Stomach smooth muscle (tissue), 2 donors: ENCODE measurements around the gene USP31.

ENCODE experiments used
- H3K27ac ChIP-seq: one replicate; pipeline ENCODE4 v1.7.0; 2013; ENCODE audit warnings: mild to moderate bottlenecking, low read length, inconsistent platforms
- H3K27me3 ChIP-seq, 2 donors: one replicate each; pipeline ENCODE4 v1.7.0; 2013; ENCODE audit warnings: low read length in 2 of 2; ENCODE audit not compliant: insufficient read depth in 2 of 2, control insufficient read depth in 1 of 2
- H3K36me3 ChIP-seq, 2 donors: one replicate each; pipeline ENCODE4 v1.7.0; 2013; ENCODE audit warnings: low read length in 2 of 2; ENCODE audit not compliant: control insufficient read depth in 2 of 2, insufficient read depth in 2 of 2
- H3K4me1 ChIP-seq: one replicate; pipeline ENCODE4 v1.7.0; 2013; ENCODE audit warnings: low read length; ENCODE audit not compliant: control insufficient read depth, insufficient read depth
- H3K4me3 ChIP-seq, 2 donors: one replicate each; pipeline ENCODE4 v1.7.0; 2013; ENCODE audit warnings: low read length in 2 of 2
- H3K9ac ChIP-seq, 2 donors: one replicate each; pipeline ENCODE4 v1.7.0; 2013; ENCODE audit warnings: low read length in 2 of 2, mild to moderate bottlenecking in 1 of 2
- H3K9me3 ChIP-seq, 2 donors: one replicate each; pipeline ENCODE4 v1.7.0; 2013; ENCODE audit warnings: low read length in 2 of 2; ENCODE audit not compliant: control insufficient read depth in 2 of 2
- donor health status: healthy.
- donor health status: Pancreatic carcinoma.

Gene USP31

DNA sequence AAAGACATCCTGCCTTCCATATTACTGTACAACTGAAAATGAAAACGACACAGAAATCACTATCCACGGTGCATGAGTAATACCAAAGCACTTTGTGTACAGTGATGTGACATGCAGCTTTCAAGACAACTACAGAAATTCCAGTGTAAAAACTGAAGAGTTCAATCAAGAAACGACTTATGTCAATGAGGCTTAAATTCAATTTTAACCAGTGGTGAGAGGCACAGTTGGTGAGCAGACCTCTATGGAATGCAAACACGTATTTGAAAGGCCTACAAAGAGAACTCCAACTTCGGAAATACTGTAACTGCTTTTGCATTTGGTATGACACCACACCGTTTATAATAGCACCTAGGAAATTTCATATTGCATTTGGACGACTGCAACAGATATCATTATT is 87.6 kb downstream of the USP31 start:
- Histone ChIP-seq H3K27me3 (no peaks in the 10 kb centered on the region), H3K9ac (no peak overlapping the region), H3K4me1 (peaks cover 2% of the 10 kb centered on the region), H3K36me3 (peaks cover 0 to 4% of the 10 kb centered on the region in 2 donors), H3K4me3 (no peak overlapping the region), H3K9me3 (no peaks in the 10 kb centered on the region), H3K27ac (no peak overlapping the region)

DNA sequence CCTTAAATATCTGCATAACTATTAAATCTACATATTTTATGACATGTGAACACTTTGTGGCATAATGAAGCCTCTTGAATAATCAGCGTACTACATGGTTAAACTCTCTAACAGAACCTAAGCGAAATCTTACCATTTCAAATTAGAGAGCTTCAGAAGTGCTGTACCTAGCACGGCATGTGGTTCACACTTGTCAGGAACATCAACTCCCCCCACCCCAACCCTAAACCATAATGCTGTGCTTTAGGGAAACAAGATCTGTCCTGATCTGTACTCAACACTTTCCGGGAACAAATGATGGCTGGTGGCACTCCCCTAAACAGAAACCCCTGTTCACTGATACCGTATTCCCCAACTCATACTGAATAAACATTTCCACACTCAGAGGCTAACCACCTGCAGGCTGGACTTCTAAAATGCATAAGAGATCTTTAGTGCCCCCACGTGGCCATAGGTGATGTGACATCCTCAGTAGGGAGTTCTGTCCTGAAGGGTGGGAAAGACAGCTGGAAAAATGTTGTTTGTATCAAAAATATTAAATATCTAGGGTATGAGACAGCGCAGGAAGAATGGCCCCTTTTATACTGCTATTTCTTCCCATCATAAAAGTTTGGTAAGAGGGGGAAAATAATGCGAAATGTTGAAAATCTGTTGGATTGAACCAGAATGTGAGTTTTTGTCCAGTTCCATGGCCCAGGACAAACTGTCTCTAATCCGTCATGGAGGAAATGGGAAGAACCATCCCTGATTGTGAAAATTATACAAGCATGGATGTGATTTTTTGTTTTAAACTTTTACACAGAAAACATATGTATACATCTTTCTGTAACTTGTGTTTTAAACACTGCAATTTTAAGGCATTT is 88.6 kb downstream of the USP31 start:
- no peaks in the 10 kb centered on the region for H3K36me3 ChIP-seq
- no peak overlapping the region for H3K27ac ChIP-seq
- no peaks in the 10 kb centered on the region for H3K9me3 ChIP-seq
- H3K9ac ChIP-seq: no peak overlapping the region
- peaks cover 2% of the 10 kb centered on the region for H3K4me1 ChIP-seq
- no peak overlapping the region for H3K4me3 ChIP-seq
- peaks cover 0 to under 1% of the 10 kb centered on the region in 2 donors for H3K27me3 ChIP-seq

GRCh38 chr16:23059433-23059832 is 89.8 kb downstream of the USP31 start:
- Histone ChIP-seq H3K4me1 (peaks cover 2% of the 10 kb centered on the region), H3K4me3 (no peak overlapping the region), H3K9me3 (no peaks in the 10 kb centered on the region), H3K27ac (no peak overlapping the region), H3K27me3 (peaks cover 3 to 4% of the 10 kb centered on the region in 2 donors), H3K9ac (no peak overlapping the region), H3K36me3 (no peaks in the 10 kb centered on the region)

DNA sequence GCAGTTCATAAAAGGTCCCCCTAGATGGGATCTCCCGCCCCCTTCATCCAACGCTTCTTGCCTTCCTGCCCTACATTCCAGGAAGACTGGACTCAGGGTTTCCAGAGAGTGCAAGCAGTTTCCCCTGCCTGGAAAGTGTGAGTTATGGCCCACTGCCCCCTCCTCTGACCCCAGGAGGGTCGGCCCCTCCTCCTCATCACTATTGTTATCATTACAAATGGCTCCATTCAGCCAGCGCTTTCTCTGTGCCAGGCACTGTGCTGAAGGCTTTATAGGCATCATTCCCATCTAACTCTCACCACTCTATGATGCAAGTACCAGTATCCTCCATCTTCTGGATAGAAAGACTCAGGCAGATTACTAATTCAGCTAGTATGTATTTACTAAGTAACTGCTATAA is 90.7 kb downstream of the USP31 start:
- no peak overlapping the region for H3K27ac ChIP-seq
- no peaks in the 10 kb centered on the region for H3K36me3 ChIP-seq

GRCh38 chr16:23057013-23057596 is 92.1 kb downstream of the USP31 start:
- Histone ChIP-seq H3K36me3 (no peaks in the 10 kb centered on the region), H3K27me3 (peaks cover 15 to 20% of the 10 kb centered on the region in 2 donors), H3K4me1 (peaks cover 2% of the 10 kb centered on the region), H3K4me3 (no peak overlapping the region), H3K27ac (no peak overlapping the region), H3K9ac (no peak overlapping the region), H3K9me3 (no peaks in the 10 kb centered on the region)

More for the DNA sequence above, 90.7 kb downstream of the USP31 start:
- H3K4me3 ChIP-seq: no peak overlapping the region
- no peak overlapping the region for H3K9ac ChIP-seq
- H3K27me3 ChIP-seq: peaks cover 3 to 6% of the 10 kb centered on the region in 2 donors
- no peaks in the 10 kb centered on the region for H3K9me3 ChIP-seq
- peaks cover 2% of the 10 kb centered on the region for H3K4me1 ChIP-seq

DNA sequence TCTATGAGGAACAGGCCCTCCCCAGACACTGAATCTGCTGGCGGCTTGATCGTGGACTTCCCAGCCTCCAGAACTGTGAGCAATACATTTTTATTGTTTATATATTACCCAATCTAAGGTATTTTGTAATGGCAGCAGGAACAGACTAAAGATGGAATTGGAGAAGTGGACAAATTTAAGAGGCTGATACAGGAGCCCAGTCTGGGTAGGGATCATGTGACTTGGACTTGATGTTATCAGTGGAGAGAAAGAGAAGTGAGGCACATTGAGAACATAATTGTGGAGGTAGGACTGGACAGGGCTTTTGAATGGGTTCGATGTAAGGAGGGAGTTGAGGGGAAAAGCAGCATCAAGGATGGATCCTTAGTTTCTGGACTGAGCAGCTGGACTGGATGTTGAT is 93.8 kb downstream of the USP31 start:
- peaks cover 20 to 21% of the 10 kb centered on the region in 2 donors for H3K27me3 ChIP-seq
- no peak overlapping the region for H3K4me3 ChIP-seq
- no peak overlapping the region for H3K9ac ChIP-seq
- no peaks in the 10 kb centered on the region for H3K9me3 ChIP-seq
- H3K36me3 ChIP-seq: no peaks in the 10 kb centered on the region
- H3K4me1 ChIP-seq: peaks cover 1% of the 10 kb centered on the region
- no peak overlapping the region for H3K27ac ChIP-seq

- H3K9me3 ChIP-seq: no peaks in the 10 kb centered on the region
- peaks cover 24 to 27% of the 10 kb centered on the region in 2 donors for H3K27me3 ChIP-seq
- no peaks in the 10 kb centered on the region for H3K36me3 ChIP-seq
- no peaks in the 10 kb centered on the region for H3K4me1 ChIP-seq
- H3K27ac ChIP-seq: no peak overlapping the region
- no peak overlapping the region for H3K9ac ChIP-seq
- no peak overlapping the region for H3K4me3 ChIP-seq
Measured at GRCh38 chr16:23052908-23053580, 96.2 kb downstream of the USP31 start.

GRCh38 chr16:23052221-23052620 is 97.0 kb downstream of the USP31 start:
- H3K9ac ChIP-seq: no peak overlapping the region
- H3K9me3 ChIP-seq: no peaks in the 10 kb centered on the region
- no peaks in the 10 kb centered on the region for H3K4me1 ChIP-seq
- H3K36me3 ChIP-seq: no peaks in the 10 kb centered on the region
- peaks cover 24 to 27% of the 10 kb centered on the region in 2 donors for H3K27me3 ChIP-seq
- no peak overlapping the region for H3K4me3 ChIP-seq
- H3K27ac ChIP-seq: no peak overlapping the region

DNA sequence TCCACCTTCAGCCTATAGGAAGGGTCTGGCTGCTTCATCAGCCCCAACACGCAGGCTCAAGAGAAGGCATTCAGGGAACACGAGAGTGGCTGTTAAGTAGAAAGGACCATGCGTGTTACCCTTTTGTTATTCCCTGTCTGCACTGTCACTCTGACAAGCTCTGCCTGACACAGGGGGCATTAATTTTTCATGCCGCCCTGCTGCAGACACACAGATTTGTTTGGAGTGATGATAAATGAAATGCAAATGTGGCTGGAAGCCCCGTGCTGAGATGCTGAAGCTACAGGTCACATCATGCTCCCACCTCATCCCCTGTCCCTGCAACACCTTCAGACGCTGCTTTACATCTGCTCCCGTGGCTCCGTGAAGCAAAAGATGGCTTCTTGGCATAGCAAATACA is 97.7 kb downstream of the USP31 start:
- no peaks in the 10 kb centered on the region for H3K4me1 ChIP-seq
- no peaks in the 10 kb centered on the region for H3K9me3 ChIP-seq
- no peaks in the 10 kb centered on the region for H3K36me3 ChIP-seq
- no peak overlapping the region for H3K27ac ChIP-seq
- no peak overlapping the region for H3K9ac ChIP-seq
- H3K4me3 ChIP-seq: no peak overlapping the region
- H3K27me3 ChIP-seq: peaks cover 24 to 27% of the 10 kb centered on the region in 2 donors

GRCh38 chr16:23048164-23048563 is 101.1 kb downstream of the USP31 start:
- H3K27me3 ChIP-seq: peaks cover 16 to 20% of the 10 kb centered on the region in 2 donors
- no peaks in the 10 kb centered on the region for H3K36me3 ChIP-seq
- H3K27ac ChIP-seq: no peak overlapping the region
- no peaks in the 10 kb centered on the region for H3K4me1 ChIP-seq
- H3K9me3 ChIP-seq: no peaks in the 10 kb centered on the region
- no peak overlapping the region for H3K4me3 ChIP-seq
- no peak overlapping the region for H3K9ac ChIP-seq
